Thoracic aorta (tissue), 2 donors: ENCODE results near the gene GPHA2. TPM values are rescaled to one million over a fixed set of nuclear protein-coding genes. Genes with fewer than 3 reads are reported as not detected.

Experiments used
- ATAC-seq: fragments of 150-250 bp; one replicate; pipeline ENCODE4 v1.8.0; 2017; ENCODE audit warnings: low read depth; ENCODE audit not compliant: insufficient number of reproducible peaks, low FRiP score
- DNase-seq: peaks from one replicate; pipeline ENCODE4 v3.0.0-alpha.2; 2020; ENCODE audit warnings: low spot score
- H3K27ac ChIP-seq, 2 donors: fragments of 200-600 bp; sonication (generic); 1 replicate in 1 of 2; 2 replicates in 1 of 2; pipeline ENCODE4 v1.5.1; 2016; ENCODE audit warnings: mild to moderate bottlenecking in 2 of 2, moderate library complexity in 2 of 2
- H3K27me3 ChIP-seq: fragments of 200-600 bp; sonication (generic); replicated peaks from 2 replicates; pipeline ENCODE4 v1.6.0; 2016; ENCODE audit warnings: mild to moderate bottlenecking; ENCODE audit not compliant: insufficient read depth
- H3K36me3 ChIP-seq: fragments of 200-600 bp; sonication (generic); one replicate; pipeline ENCODE4 v1.5.1; 2016
- H3K4me1 ChIP-seq, 2 donors: fragments of 200-600 bp; sonication (generic); 1 replicate in 1 of 2; 2 replicates in 1 of 2; pipeline versions ENCODE4 v1.5.1 to v1.6.0; 2016; ENCODE audit warnings: low read depth in 2 of 2, mild to moderate bottlenecking in 1 of 2; ENCODE audit not compliant: control insufficient read depth in 1 of 2
- H3K4me3 ChIP-seq: fragments of 200-600 bp; sonication (generic); 2 replicates; pipeline ENCODE4 v1.5.1; 2016; ENCODE audit warnings: mild to moderate bottlenecking
- H3K9me3 ChIP-seq: fragments of 200-600 bp; sonication (generic); 2 replicates; pipeline ENCODE4 v1.5.1; 2016
- CTCF ChIP-seq: fragments of 200-600 bp; sonication (generic); IDR thresholded peaks from one replicate; pipeline ENCODE4 v1.5.1; 2019; ENCODE audit warnings: antibody characterized with exemption
- total RNA-seq, 2 donors: library from RNA; depleted of rRNA; stranded (reverse); fragments of >200 nt; gene quantifications; one replicate each; pipeline versions ENCODE4 v1.1.0 to v1.2.3, GENCODE V29; 2016

Gene GPHA2
- total RNA-seq, 2 donors from 2014 or later = not detected

GRCh38 chr11:64930340-64930739 lies 5.4 kb downstream of the GPHA2 start:
- no peaks in the 10 kb centered on the region for H3K27me3 ChIP-seq
- H3K27ac ChIP-seq = no peak overlapping the region
- H3K4me1 ChIP-seq = peaks cover 12 to 14% of the 10 kb centered on the region in 2 donors
- DNase-seq = no peak
- no peak for ATAC-seq
- H3K4me3 ChIP-seq = no peak overlapping the region
- H3K9me3 ChIP-seq = no peaks in the 10 kb centered on the region
- H3K36me3 ChIP-seq = peaks cover 63% of the 10 kb centered on the region
- TF ChIP-seq CTCF = no peak

GRCh38 chr11:64929625-64930024 lies 6.1 kb downstream of the GPHA2 start:
- Histone ChIP-seq H3K27me3 (no peaks in the 10 kb centered on the region), H3K36me3 (peaks cover 63% of the 10 kb centered on the region), H3K4me1 (peaks cover 13 to 16% of the 10 kb centered on the region in 2 donors), H3K9me3 (no peaks in the 10 kb centered on the region), H3K27ac (no peak overlapping the region), H3K4me3 (no peak overlapping the region)
- ATAC-seq (no peak), DNase-seq (no peak)
- no peak for TF ChIP-seq CTCF

GRCh38 chr11:64928957-64929356 lies 6.7 kb downstream of the GPHA2 start:
- peaks cover 13 to 16% of the 10 kb centered on the region in 2 donors for H3K4me1 ChIP-seq
- TF ChIP-seq CTCF = no peak
- no peaks in the 10 kb centered on the region for H3K9me3 ChIP-seq
- H3K27ac ChIP-seq = no peak overlapping the region
- no peak for ATAC-seq
- peaks cover 63% of the 10 kb centered on the region for H3K36me3 ChIP-seq
- no peak for DNase-seq
- H3K27me3 ChIP-seq = no peaks in the 10 kb centered on the region
- H3K4me3 ChIP-seq = no peak overlapping the region

- peaks cover 47% of the 10 kb centered on the region for H3K36me3 ChIP-seq
These were observed 9.0 kb downstream of the GPHA2 start for GRCh38 chr11:64926689-64927088.

More at GRCh38 chr11:64926689-64927088, 9.0 kb downstream of the GPHA2 start:
- Histone ChIP-seq H3K4me1 (peaks cover 17 to 23% of the 10 kb centered on the region in 2 donors), H3K27ac (no peak overlapping the region), H3K9me3 (no peaks in the 10 kb centered on the region), H3K27me3 (no peaks in the 10 kb centered on the region), H3K4me3 (no peak overlapping the region)
- DNase-seq (no peak), ATAC-seq (no peak)
- no peak for TF ChIP-seq CTCF
